Measurements from ENCODE around the gene ODAD2.

DNA sequence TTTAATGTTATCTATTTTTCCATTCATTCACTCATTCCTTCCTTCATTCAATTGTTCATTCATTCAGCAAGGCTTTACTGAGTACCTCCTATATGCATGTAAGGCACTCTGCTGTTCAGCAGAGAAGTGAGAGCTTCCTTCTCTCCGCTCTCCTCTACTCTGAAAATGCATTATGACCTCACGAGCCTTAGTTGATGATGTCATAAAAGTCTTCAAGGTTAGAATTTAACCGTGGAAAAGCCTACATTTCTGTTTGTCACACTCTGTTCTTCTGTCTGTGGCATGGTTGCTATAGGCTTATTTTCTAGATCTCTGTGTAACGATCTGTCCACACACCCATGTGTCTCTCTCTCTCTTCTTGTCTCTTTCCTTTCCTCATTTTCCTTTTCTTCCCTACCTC lies 17.1 kb downstream of the ODAD2 start:
- TF ChIP-seq, protein P1, sequence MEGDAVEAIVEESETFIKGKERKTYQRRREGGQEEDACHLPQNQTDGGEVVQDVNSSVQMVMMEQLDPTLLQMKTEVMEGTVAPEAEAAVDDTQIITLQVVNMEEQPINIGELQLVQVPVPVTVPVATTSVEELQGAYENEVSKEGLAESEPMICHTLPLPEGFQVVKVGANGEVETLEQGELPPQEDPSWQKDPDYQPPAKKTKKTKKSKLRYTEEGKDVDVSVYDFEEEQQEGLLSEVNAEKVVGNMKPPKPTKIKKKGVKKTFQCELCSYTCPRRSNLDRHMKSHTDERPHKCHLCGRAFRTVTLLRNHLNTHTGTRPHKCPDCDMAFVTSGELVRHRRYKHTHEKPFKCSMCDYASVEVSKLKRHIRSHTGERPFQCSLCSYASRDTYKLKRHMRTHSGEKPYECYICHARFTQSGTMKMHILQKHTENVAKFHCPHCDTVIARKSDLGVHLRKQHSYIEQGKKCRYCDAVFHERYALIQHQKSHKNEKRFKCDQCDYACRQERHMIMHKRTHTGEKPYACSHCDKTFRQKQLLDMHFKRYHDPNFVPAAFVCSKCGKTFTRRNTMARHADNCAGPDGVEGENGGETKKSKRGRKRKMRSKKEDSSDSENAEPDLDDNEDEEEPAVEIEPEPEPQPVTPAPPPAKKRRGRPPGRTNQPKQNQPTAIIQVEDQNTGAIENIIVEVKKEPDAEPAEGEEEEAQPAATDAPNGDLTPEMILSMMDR (conservative IDR thresholded peaks at IDR 0.05): no peak
- TF ChIP-seq EZH2 (IDR thresholded peaks at IDR 0.05; ENCODE audit: low read depth): no peak
